ENCODE data around the gene KLHDC8A.

KLHDC8A gene

DNA sequence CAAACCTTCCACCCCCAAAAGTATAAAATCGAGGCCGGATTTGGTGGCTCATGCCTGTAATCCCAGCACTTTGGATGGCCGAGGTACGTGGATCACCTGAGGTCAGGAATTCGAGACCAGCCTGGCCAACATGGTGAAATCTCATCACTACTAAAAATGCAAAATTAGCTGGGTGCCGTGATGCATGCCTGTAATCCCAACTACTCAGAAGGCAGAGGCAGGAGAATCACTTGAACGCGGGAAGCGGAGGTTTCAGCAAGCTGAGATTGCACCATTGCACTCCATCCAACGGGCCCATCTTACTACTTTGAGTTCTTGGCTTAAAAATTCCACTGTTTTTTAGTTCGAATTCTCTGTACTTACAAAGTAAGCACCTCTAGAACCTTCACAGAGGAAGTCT lies 11.0 kb downstream of the KLHDC8A start:
- H3K36me3 ChIP-seq (replicated peaks; ENCODE audit: low read depth, low read length) = no peaks in the 10 kb centered on the region
- no peak overlapping the region for H3K9ac ChIP-seq (ENCODE audit: low read length)
- no peaks in the 10 kb centered on the region for H3K79me2 ChIP-seq (ENCODE audit: low read length)
- H3K9me3 ChIP-seq (ENCODE audit: insufficient read depth, low read length) = no peaks in the 10 kb centered on the region
- H3K27me3 ChIP-seq (ENCODE audit: low read depth, low read length) = no peaks in the 10 kb centered on the region; the same call in 1 of the 2 replicates
- H3K27ac ChIP-seq (ENCODE audit: low read length) = no peak overlapping the region
- no peak for TF ChIP-seq EZH2phosphoT487 (IDR thresholded peaks at IDR 0.05; ENCODE audit: low read depth)
- TF ChIP-seq, protein P1, sequence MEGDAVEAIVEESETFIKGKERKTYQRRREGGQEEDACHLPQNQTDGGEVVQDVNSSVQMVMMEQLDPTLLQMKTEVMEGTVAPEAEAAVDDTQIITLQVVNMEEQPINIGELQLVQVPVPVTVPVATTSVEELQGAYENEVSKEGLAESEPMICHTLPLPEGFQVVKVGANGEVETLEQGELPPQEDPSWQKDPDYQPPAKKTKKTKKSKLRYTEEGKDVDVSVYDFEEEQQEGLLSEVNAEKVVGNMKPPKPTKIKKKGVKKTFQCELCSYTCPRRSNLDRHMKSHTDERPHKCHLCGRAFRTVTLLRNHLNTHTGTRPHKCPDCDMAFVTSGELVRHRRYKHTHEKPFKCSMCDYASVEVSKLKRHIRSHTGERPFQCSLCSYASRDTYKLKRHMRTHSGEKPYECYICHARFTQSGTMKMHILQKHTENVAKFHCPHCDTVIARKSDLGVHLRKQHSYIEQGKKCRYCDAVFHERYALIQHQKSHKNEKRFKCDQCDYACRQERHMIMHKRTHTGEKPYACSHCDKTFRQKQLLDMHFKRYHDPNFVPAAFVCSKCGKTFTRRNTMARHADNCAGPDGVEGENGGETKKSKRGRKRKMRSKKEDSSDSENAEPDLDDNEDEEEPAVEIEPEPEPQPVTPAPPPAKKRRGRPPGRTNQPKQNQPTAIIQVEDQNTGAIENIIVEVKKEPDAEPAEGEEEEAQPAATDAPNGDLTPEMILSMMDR (IDR thresholded peaks at IDR 0.05; ENCODE audit: low read depth, low read length) = no peak
- no peak overlapping the region for H3K4me2 ChIP-seq (ENCODE audit: low read length)
- peaks cover 33% of the 10 kb centered on the region for H3K4me1 ChIP-seq (ENCODE audit: low read length)
- no peak overlapping the region for H2AFZ ChIP-seq (ENCODE audit: low read depth, low read length)
- H3K4me3 ChIP-seq (ENCODE audit: low read length) = no peak overlapping the region
- H4K20me1 ChIP-seq (ENCODE audit: insufficient read depth, low read length) = no peaks in the 10 kb centered on the region

DNA sequence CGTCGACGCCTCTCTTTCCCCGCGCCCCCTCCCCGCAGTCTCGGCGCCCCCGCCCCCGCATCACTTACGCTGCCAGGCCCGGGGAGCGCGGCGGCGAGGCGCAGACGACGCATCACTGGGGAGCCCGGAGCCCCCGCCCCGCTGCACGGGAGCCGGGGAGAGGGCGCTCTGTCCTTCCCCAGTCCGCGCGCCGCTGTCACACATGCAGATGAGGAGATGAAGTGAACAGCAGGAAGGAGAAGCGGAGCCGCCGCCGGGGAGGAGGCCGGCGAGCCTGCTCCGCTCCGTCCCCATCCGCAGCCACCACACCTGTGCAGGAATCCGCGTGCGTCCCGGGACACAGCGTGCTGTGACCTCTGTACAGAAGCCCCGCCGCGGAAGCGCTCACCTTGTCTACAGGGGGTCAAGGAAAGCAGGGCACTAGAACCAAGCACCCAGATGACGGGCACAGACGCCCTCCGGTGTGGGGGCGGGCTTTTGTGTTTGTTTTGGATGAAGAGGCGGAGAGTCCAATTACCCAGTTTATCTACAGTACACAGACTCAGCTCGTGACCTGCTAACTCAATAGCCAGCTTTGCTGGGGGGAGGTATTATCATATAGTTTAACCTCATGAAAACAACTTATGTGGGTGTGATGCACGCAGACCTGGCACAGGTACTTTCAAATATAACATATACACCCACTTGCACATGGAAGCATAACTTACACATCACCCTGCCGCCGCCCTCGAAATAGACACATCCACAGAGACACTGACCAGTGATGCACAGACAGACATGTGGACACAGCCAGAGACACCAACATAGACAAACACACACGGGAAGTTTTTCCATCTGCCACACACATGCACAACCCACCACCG lies 12.4 kb downstream of the KLHDC8A start:
- Histone ChIP-seq H3K79me2 (ENCODE audit: low read length) (no peaks in the 10 kb centered on the region), H3K9me3 (ENCODE audit: insufficient read depth, low read length) (no peaks in the 10 kb centered on the region), H3K36me3 (replicated peaks; ENCODE audit: low read depth, low read length) (no peaks in the 10 kb centered on the region), H3K27ac (ENCODE audit: low read length) (no peak overlapping the region), H2AFZ (ENCODE audit: low read depth, low read length) (no peak overlapping the region), H3K9ac (ENCODE audit: low read length) (no peak overlapping the region), H3K4me3 (ENCODE audit: low read length) (no peak overlapping the region), H3K27me3 (ENCODE audit: low read depth, low read length) (peaks cover 1% of the 10 kb centered on the region), H4K20me1 (ENCODE audit: insufficient read depth, low read length) (no peaks in the 10 kb centered on the region), H3K4me1 (ENCODE audit: low read length) (peaks cover 33% of the 10 kb centered on the region), H3K4me2 (ENCODE audit: low read length) (no peak overlapping the region)
- no peak for TF ChIP-seq EZH2phosphoT487 (IDR thresholded peaks at IDR 0.05; ENCODE audit: low read depth)
- TF ChIP-seq, protein P1 (IDR thresholded peaks at IDR 0.05; ENCODE audit: low read depth, low read length) = no peak

GRCh38 chr1:205343431-205344065 lies 13.2 kb downstream of the KLHDC8A start:
- Histone ChIP-seq H3K27me3 (ENCODE audit: low read depth, low read length) (peaks cover 9% of the 10 kb centered on the region), H3K4me1 (ENCODE audit: low read length) (peaks cover 33% of the 10 kb centered on the region), H4K20me1 (ENCODE audit: insufficient read depth, low read length) (no peaks in the 10 kb centered on the region), H3K36me3 (replicated peaks; ENCODE audit: low read depth, low read length) (no peaks in the 10 kb centered on the region), H3K4me2 (ENCODE audit: low read length) (no peak overlapping the region), H3K4me3 (ENCODE audit: low read length) (no peak overlapping the region), H2AFZ (ENCODE audit: low read depth, low read length) (no peak overlapping the region), H3K9ac (ENCODE audit: low read length) (no peak overlapping the region), H3K27ac (ENCODE audit: low read length) (no peak overlapping the region), H3K79me2 (ENCODE audit: low read length) (no peaks in the 10 kb centered on the region), H3K9me3 (ENCODE audit: insufficient read depth, low read length) (no peaks in the 10 kb centered on the region)
- no peak for TF ChIP-seq EZH2phosphoT487 (IDR thresholded peaks at IDR 0.05; ENCODE audit: low read depth)
- TF ChIP-seq, protein P1 (IDR thresholded peaks at IDR 0.05; ENCODE audit: low read depth, low read length) = no peak

- H3K79me2 ChIP-seq (ENCODE audit: low read length) = no peaks in the 10 kb centered on the region
- no peak for TF ChIP-seq EZH2phosphoT487 (IDR thresholded peaks at IDR 0.05; ENCODE audit: low read depth)
- no peak overlapping the region for H3K27ac ChIP-seq (ENCODE audit: low read length)
- no peaks in the 10 kb centered on the region for H3K9me3 ChIP-seq (ENCODE audit: insufficient read depth, low read length)
- H3K4me2 ChIP-seq (ENCODE audit: low read length) = no peak overlapping the region
- peaks cover 28% of the 10 kb centered on the region for H3K4me1 ChIP-seq (ENCODE audit: low read length)
- H2AFZ ChIP-seq (ENCODE audit: low read depth, low read length) = no peak overlapping the region
- peaks cover 14% of the 10 kb centered on the region for H3K27me3 ChIP-seq (ENCODE audit: low read depth, low read length)
- no peaks in the 10 kb centered on the region for H4K20me1 ChIP-seq (ENCODE audit: insufficient read depth, low read length)
- no peak overlapping the region for H3K4me3 ChIP-seq (ENCODE audit: low read length)
- no peak overlapping the region for H3K9ac ChIP-seq (ENCODE audit: low read length)
- no peaks in the 10 kb centered on the region for H3K36me3 ChIP-seq (replicated peaks; ENCODE audit: low read depth, low read length)
These were observed 13.7 kb downstream of the KLHDC8A start for GRCh38 chr1:205342986-205343385.
